Measurements from ENCODE around the gene SLC25A33.

Gene SLC25A33, protein sequence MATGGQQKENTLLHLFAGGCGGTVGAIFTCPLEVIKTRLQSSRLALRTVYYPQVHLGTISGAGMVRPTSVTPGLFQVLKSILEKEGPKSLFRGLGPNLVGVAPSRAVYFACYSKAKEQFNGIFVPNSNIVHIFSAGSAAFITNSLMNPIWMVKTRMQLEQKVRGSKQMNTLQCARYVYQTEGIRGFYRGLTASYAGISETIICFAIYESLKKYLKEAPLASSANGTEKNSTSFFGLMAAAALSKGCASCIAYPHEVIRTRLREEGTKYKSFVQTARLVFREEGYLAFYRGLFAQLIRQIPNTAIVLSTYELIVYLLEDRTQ

DNA sequence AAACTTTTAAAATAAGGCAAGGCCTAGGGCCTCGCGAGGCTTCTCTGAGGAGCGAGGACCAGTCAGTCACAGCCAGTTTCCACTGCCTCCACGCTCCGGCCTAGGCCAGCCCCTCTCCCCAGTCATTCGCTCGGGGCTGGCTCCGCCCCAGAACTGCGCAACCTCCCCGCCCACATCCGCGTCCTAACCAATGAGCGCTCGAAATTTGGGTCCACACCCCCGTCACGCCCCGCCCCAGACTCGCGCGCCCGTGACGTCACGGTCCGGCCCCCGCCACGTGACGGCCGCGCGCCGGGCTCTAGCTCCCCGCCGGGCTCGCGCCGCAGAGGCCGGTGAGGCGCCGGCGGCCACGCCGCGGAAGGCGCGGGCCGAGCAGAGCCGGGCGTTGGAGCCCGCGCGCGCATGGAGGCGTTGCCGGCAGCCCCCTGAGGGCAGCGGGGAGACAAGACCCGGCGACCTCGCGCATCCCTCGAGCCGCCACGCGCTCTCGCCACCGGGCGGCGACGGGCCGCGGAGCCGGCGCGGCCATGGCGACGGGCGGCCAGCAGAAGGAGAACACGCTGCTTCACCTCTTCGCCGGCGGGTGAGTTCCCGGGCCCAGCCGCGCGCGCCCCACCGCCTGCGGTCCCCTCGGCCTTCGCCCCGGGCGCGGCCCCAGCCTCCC is at the start of gene SLC25A33:
Gene SLC25A33 (plus strand): TSS at position 301 of the 664 bp plus-strand sequence. CDS start 227 bp downstream, at position 528.
- H3K9ac ChIP-seq (ENCODE audit: low read length), result peak within 1 kb of the TSS; percentile 80
- no peaks in the 10 kb centered on the region for H3K36me3 ChIP-seq (ENCODE audit: control insufficient read depth, insufficient read depth, low read length)
- H3K9me3 ChIP-seq (ENCODE audit: control insufficient read depth, low read length), result no peaks in the 10 kb centered on the region
- H3K4me1 ChIP-seq (ENCODE audit: control insufficient read depth, insufficient read depth, low read length), result peaks cover 29% of the 10 kb centered on the region
- H3K4me3 ChIP-seq (ENCODE audit: low read length), result peak within 1 kb of the TSS; percentile 66
- H3K27me3 ChIP-seq (ENCODE audit: control insufficient read depth, insufficient read depth, low read length), result no peaks in the 10 kb centered on the region

DNA sequence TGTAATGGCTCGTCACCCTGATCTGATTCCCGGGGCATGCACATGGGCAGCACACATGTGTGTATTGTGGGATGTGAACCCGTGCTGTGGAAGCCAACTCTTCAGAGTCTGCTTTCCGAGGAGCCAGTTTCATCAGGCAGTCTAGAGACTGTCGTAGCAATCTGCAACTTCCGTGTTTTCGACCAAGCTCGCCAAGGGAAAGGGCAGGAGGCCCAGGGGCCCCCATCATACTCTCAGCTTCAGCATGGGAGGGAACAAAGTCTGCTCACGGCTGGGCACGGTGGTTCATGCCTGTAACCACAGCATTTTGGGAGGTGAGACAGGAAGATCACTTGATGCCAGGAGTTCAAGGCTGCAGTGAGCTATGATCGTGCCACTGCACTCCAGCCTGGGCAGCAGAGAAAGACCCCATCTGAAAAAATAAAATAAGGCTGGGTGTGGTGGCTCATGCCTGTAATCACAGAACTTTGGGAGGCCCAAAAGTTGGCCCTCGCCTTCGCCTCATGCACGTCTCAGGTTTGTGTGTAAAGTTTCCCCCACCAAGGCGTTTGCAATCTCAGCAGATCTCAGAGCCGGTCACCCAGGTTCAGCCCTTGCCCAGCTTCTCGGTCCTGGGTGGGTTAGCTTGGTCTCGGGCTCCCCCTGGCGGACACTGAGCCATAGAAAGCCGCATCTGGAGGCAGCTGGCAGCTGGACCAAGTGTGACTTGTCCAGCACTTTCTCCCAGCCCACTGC is 48.5 kb upstream of the SLC25A33 start:
- Histone ChIP-seq H3K4me1 (ENCODE audit: control insufficient read depth, insufficient read depth, low read length) (peaks cover 12% of the 10 kb centered on the region), H3K9ac (ENCODE audit: low read length) (no peak overlapping the region), H3K9me3 (ENCODE audit: control insufficient read depth, low read length) (no peaks in the 10 kb centered on the region), H3K27me3 (ENCODE audit: control insufficient read depth, insufficient read depth, low read length) (peaks cover 4% of the 10 kb centered on the region), H3K36me3 (ENCODE audit: control insufficient read depth, insufficient read depth, low read length) (no peaks in the 10 kb centered on the region), H3K4me3 (ENCODE audit: low read length) (no peak overlapping the region)

DNA sequence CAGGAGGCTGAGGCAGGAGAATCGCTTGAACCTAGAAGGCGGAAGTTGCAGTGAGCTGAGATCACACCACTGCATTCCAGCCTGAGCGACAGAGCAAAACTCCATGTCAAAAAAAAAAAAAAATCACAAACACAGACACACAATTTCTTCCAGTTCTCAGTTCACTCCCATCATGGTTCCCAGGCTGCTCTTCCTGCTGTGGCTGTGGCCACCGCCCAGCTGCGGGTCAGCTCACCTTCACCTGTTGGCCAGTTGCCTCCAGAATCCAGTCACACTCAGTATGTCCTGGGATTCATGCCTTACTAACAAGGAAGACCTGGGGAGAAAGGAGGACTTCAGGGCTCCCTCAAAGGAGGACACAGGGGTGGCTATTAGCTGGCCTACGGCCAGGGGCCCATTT is 45.9 kb upstream of the SLC25A33 start:
- Histone ChIP-seq H3K4me3 (ENCODE audit: low read length) (no peak overlapping the region), H3K36me3 (ENCODE audit: control insufficient read depth, insufficient read depth, low read length) (no peaks in the 10 kb centered on the region), H3K27me3 (ENCODE audit: control insufficient read depth, insufficient read depth, low read length) (peaks cover 4% of the 10 kb centered on the region), H3K9me3 (ENCODE audit: control insufficient read depth, low read length) (no peaks in the 10 kb centered on the region), H3K9ac (ENCODE audit: low read length) (no peak overlapping the region), H3K4me1 (ENCODE audit: control insufficient read depth, insufficient read depth, low read length) (peaks cover 12% of the 10 kb centered on the region)

DNA sequence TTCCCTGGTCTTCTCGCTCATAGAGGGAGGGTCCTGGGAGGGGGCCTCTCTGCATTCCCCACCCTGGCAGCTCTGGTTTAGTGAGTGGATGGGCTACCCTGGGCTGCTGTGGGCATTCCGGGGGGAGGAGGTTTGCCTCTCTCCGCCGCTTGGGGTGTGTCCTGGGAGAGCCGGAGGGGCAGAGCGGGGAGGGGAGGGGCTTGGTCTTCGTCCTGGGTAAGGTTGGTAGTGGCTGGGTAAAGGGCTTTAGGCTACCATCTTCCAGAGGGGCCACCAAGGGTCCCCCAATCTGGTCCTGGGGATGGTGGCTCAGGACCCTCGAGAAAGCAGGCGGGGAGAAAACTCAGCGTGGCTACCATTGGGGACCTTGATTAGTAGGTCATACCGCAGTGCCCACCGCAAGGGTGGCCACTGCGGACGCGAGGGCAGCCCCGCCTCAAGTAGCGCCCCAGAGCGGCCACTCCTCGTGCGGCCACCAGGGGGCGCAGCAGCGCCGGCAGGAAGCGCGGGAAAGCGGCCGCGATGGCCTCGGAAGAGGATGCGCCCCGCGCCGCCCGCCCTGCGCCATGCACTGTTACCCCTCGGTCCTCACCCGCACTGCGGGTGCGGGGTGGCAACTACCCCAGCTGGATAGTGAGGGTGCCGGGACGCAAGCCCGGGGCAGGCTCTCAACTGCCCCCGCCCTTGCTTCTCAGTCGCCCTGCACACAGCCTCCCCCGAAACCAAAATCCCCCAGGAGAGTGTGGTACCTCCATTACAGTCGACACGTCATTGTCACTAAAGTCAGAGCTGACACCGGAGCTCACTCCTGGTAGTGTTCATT is 44.1 kb upstream of the SLC25A33 start:
- H3K4me1 ChIP-seq (ENCODE audit: control insufficient read depth, insufficient read depth, low read length), result peaks cover 12% of the 10 kb centered on the region
- no peak overlapping the region for H3K4me3 ChIP-seq (ENCODE audit: low read length)
- H3K9me3 ChIP-seq (ENCODE audit: control insufficient read depth, low read length), result no peaks in the 10 kb centered on the region
- no peak overlapping the region for H3K9ac ChIP-seq (ENCODE audit: low read length)
- no peaks in the 10 kb centered on the region for H3K36me3 ChIP-seq (ENCODE audit: control insufficient read depth, insufficient read depth, low read length)
- H3K27me3 ChIP-seq (ENCODE audit: control insufficient read depth, insufficient read depth, low read length), result peaks cover 4% of the 10 kb centered on the region

DNA sequence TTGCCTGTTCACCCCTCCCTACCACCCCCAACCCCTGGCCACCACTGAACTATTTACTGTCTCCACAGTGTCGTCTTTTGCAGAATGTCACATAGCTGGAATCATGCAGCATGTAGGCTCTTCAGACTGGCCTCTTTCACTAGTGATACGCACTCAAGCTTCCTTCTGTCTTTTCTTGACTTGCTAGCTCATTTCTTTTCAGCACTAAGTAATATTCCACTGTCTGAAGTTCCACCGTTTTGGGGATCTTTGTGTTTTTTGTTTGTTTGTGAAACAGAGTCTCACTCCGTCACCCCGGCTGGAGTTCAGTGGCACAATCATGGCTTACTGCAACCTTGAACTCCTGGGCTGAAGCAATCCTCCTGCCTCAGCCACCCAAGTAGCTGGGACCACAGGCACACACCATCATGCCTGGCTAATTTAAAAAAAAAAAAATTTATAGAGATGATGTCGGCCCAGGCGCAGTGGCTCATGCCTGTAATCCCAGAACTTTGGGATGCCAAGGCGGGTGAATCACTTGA is 43.4 kb upstream of the SLC25A33 start:
- no peak overlapping the region for H3K4me3 ChIP-seq (ENCODE audit: low read length)
- no peaks in the 10 kb centered on the region for H3K9me3 ChIP-seq (ENCODE audit: control insufficient read depth, low read length)
- H3K36me3 ChIP-seq (ENCODE audit: control insufficient read depth, insufficient read depth, low read length), result no peaks in the 10 kb centered on the region
- no peak overlapping the region for H3K9ac ChIP-seq (ENCODE audit: low read length)
- peaks cover 4% of the 10 kb centered on the region for H3K27me3 ChIP-seq (ENCODE audit: control insufficient read depth, insufficient read depth, low read length)
- peaks cover 10% of the 10 kb centered on the region for H3K4me1 ChIP-seq (ENCODE audit: control insufficient read depth, insufficient read depth, low read length)

DNA sequence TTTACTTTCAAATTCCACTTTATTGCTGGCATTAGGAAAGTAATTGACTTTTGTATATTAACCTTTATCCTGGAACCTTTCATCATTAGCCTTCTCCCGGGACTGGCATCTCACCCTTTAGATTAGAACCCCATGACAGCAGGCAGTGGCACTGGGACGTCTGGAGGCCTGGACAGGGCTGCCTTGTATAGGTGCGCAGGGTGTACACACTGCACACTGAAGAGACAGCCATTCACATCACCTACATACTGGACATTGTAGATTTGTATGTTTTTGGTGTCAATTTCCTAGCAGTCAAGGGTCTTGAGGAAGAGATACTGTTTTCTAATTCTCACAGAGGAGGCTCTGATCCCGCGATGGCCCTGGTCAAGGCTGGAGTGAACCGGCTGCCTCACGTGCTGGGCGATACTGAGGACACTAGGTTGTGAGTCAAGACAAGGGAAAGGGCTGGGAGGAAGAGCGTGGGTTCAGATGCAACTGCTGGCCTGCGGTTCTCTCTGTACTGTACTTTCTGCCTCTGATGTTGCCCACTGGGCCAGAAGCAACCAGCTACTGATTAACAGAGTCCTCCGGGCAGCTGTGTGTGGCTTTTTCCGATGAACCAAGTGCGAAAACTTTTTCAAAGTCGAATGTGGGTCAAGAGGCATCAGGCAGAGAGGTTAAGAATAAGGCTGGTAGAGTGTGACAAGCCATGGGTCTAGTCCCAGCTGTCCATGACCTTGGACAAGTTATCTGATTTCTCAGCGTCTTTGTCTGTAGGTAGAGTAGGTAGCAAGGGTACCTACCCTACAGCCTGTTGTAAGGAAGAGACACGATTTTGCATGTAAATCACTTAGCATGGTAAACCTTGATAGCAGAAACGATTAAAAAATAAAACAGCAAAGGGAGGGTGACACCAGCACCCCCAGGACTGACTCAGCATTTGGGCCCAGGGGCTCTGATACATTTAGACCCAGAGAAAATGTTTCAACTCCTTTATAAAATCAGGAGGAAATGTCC is 38.2 kb upstream of the SLC25A33 start:
- Histone ChIP-seq H3K4me1 (ENCODE audit: control insufficient read depth, insufficient read depth, low read length) (no peaks in the 10 kb centered on the region), H3K9me3 (ENCODE audit: control insufficient read depth, low read length) (no peaks in the 10 kb centered on the region), H3K27me3 (ENCODE audit: control insufficient read depth, insufficient read depth, low read length) (no peaks in the 10 kb centered on the region), H3K4me3 (ENCODE audit: low read length) (no peak overlapping the region), H3K9ac (ENCODE audit: low read length) (no peak overlapping the region), H3K36me3 (ENCODE audit: control insufficient read depth, insufficient read depth, low read length) (no peaks in the 10 kb centered on the region)

DNA sequence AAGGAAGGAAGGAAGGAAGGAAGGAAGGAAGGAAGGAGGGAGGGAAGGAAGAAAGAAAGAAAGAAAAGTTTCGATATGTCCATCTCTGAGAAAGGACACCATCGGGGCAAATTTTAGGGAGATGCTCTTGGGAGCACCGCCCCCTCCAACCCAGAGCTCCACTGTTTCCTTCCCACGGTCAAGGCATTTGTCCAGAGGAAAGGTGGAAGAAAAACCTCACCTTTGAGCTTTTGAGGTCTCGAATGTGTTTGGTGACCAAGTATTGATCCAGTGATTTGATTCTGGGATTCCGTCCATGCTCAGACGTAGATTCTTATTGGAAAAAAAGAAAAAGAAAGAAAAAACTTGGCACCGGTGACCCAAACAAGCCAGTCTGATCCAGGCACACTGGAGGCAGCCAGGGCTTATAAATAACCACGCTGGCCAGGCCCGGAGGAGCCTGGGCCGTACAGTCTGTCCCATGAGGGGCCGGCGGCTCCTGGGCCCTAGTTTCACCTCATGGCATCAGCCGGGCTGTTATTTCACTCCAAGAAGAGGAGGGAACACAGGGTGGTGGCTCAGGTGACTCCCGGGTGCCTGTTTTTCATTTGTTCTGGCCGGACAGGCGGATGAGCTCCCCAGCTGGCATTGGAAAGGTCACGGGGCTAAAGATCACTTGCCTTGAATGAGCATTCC is 36.1 kb upstream of the SLC25A33 start:
- no peaks in the 10 kb centered on the region for H3K36me3 ChIP-seq (ENCODE audit: control insufficient read depth, insufficient read depth, low read length)
- no peaks in the 10 kb centered on the region for H3K27me3 ChIP-seq (ENCODE audit: control insufficient read depth, insufficient read depth, low read length)
- H3K9me3 ChIP-seq (ENCODE audit: control insufficient read depth, low read length), result no peaks in the 10 kb centered on the region
- H3K9ac ChIP-seq (ENCODE audit: low read length), result no peak overlapping the region
- H3K4me3 ChIP-seq (ENCODE audit: low read length), result no peak overlapping the region
- H3K4me1 ChIP-seq (ENCODE audit: control insufficient read depth, insufficient read depth, low read length), result no peaks in the 10 kb centered on the region

DNA sequence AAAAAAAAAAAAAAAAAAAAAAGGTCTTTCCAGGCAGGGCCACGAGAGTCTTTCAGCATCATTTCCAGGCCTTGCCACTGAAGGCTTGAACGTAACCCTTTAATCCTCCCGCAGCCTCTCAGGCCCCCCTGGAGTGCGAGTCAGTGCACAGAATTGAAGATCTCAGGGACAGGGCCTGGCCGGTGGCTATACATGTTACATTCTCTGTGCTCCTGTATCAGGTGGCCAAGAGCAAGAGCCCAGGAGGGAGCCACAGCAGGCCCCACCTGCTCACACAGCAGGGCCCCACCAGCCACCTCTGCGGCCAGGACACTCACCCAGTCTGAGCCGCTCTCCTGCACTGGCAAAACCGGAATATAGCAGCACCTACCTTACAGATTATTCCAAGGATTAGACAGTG is 34.1 kb upstream of the SLC25A33 start:
- Histone ChIP-seq H3K4me1 (ENCODE audit: control insufficient read depth, insufficient read depth, low read length) (no peaks in the 10 kb centered on the region), H3K9me3 (ENCODE audit: control insufficient read depth, low read length) (no peaks in the 10 kb centered on the region), H3K4me3 (ENCODE audit: low read length) (no peak overlapping the region), H3K36me3 (ENCODE audit: control insufficient read depth, insufficient read depth, low read length) (no peaks in the 10 kb centered on the region), H3K9ac (ENCODE audit: low read length) (no peak overlapping the region), H3K27me3 (ENCODE audit: control insufficient read depth, insufficient read depth, low read length) (no peaks in the 10 kb centered on the region)

DNA sequence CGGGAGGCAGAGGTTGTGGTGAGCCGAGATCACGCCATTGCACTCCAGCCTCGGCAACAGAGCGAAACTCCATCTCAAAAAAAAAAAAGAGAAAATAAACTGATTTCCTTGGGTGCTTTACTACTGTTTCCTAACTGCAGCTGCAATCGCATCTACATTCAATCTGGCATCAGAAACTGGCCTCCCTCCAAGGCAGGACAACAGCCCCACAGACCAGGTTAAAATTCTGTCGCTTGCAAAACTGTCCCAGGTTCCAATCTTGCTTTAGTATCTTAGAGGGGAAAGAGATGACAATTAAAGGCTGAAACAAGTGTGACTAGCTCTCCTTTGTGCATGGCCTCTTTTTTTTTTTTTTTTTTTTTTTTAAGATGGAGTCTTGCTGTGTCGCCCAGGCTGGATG is 32.4 kb upstream of the SLC25A33 start:
- no peaks in the 10 kb centered on the region for H3K4me1 ChIP-seq (ENCODE audit: control insufficient read depth, insufficient read depth, low read length)
- no peaks in the 10 kb centered on the region for H3K27me3 ChIP-seq (ENCODE audit: control insufficient read depth, insufficient read depth, low read length)
- no peak overlapping the region for H3K4me3 ChIP-seq (ENCODE audit: low read length)
- H3K9ac ChIP-seq (ENCODE audit: low read length), result no peak overlapping the region
- H3K36me3 ChIP-seq (ENCODE audit: control insufficient read depth, insufficient read depth, low read length), result no peaks in the 10 kb centered on the region
- H3K9me3 ChIP-seq (ENCODE audit: control insufficient read depth, low read length), result no peaks in the 10 kb centered on the region

DNA sequence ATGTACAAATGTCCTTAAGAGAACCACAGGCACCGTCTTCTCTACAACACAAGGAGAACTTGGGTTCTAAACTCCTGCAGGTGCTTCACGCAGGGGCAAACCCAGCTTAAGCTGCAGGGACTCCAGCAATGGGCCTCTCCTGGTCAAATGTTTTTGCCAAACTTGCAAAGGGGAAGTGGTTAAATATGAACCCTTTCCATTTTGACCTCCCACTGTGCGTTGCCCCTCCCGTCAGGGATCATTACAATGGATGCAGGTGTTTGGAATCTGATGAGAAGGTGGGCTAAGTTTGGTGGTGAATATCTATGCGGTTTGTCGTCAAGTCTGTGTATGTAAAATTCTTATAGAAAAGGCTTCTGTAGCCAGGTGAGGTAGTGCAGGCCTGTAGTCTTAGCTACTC is 29.1 kb upstream of the SLC25A33 start:
- Histone ChIP-seq H3K9me3 (ENCODE audit: control insufficient read depth, low read length) (no peaks in the 10 kb centered on the region), H3K9ac (ENCODE audit: low read length) (no peak overlapping the region), H3K36me3 (ENCODE audit: control insufficient read depth, insufficient read depth, low read length) (no peaks in the 10 kb centered on the region), H3K27me3 (ENCODE audit: control insufficient read depth, insufficient read depth, low read length) (no peaks in the 10 kb centered on the region), H3K4me3 (ENCODE audit: low read length) (no peak overlapping the region), H3K4me1 (ENCODE audit: control insufficient read depth, insufficient read depth, low read length) (no peaks in the 10 kb centered on the region)

Data from mucosa of stomach (tissue), 1 donor.